GM19468 (cell line): ENCODE data around the gene PHIP.

ENCODE experiments used
- ATAC-seq: cut with Tn5 transposase; IDR thresholded peaks from one replicate; pipeline ENCODE4 v1.9.1; 2021; ENCODE audit warnings: mild to moderate bottlenecking, moderate library complexity, moderate number of reproducible peaks; ENCODE audit not compliant: unreplicated experiment; ENCODE audit errors: extremely low read depth

PHIP gene

GRCh38 chr6:79028641-79029314 lies 49.3 kb downstream of the PHIP start:
- ATAC-seq = no peak

GRCh38 chr6:79011940-79012339 lies 66.1 kb downstream of the PHIP start:
- ATAC-seq = no peak

GRCh38 chr6:79010422-79010821 lies 67.6 kb downstream of the PHIP start:
- no peak for ATAC-seq

- no peak for ATAC-seq
Measured at GRCh38 chr6:79009819-79010218, 68.2 kb downstream of the PHIP start.

- no peak for ATAC-seq
Measured at GRCh38 chr6:79005497-79005896, 72.6 kb downstream of the PHIP start.

- no peak for ATAC-seq
Measured at GRCh38 chr6:79005024-79005423, 73.0 kb downstream of the PHIP start.

GRCh38 chr6:79004239-79004638 lies 73.8 kb downstream of the PHIP start:
- ATAC-seq = no peak

GRCh38 chr6:79001415-79001814 lies 76.6 kb downstream of the PHIP start:
- ATAC-seq = no peak

GRCh38 chr6:78999737-79000136 lies 78.3 kb downstream of the PHIP start:
- no peak for ATAC-seq

GRCh38 chr6:78995946-78996345 lies 82.1 kb downstream of the PHIP start:
- no peak for ATAC-seq

- no peak for ATAC-seq
Measured at GRCh38 chr6:78995346-78995745, 82.7 kb downstream of the PHIP start.

GRCh38 chr6:78993955-78994354 lies 84.1 kb downstream of the PHIP start:
- ATAC-seq = no peak

- ATAC-seq = no peak
Measured at GRCh38 chr6:78989191-78989590, 88.9 kb downstream of the PHIP start.

- ATAC-seq = no peak
Measured at GRCh38 chr6:78986161-78986560, 91.9 kb downstream of the PHIP start.

GRCh38 chr6:78984225-78984950 lies 93.7 kb downstream of the PHIP start:
- no peak for ATAC-seq

- no peak for ATAC-seq
Measured at GRCh38 chr6:78967191-78967590, 110.9 kb downstream of the PHIP start.

- ATAC-seq = no peak
Measured at GRCh38 chr6:78966542-78966941, 111.5 kb downstream of the PHIP start.

GRCh38 chr6:78962448-78962847 lies 115.6 kb downstream of the PHIP start:
- no peak for ATAC-seq

- no peak for ATAC-seq
Measured at GRCh38 chr6:78954740-78955139, 123.3 kb downstream of the PHIP start.

- ATAC-seq = no peak
Measured at GRCh38 chr6:78953798-78954197, 124.3 kb downstream of the PHIP start.

- ATAC-seq = no peak
Measured at GRCh38 chr6:78952362-78952761, 125.7 kb downstream of the PHIP start.

GRCh38 chr6:78948785-78949184 lies 129.3 kb downstream of the PHIP start:
- no peak for ATAC-seq
